Measurements from ENCODE around the gene SDR42E2.

- TF ChIP-seq CTCF (IDR thresholded peaks at IDR 0.05; ENCODE audit: low read depth, low read length, poor library complexity, severe bottlenecking) (no peak), EZH2phosphoT487 (IDR thresholded peaks at IDR 0.05; ENCODE audit: borderline replicate concordance, low read length) (no peak)
Measured at GRCh38 chr16:22203091-22203490, 40.8 kb downstream of the SDR42E2 start.

Data from DOHH2 (cell line).